ENCODE data around the gene TAF13.

- TF ChIP-seq EGR1 (IDR thresholded peaks at IDR 0.05) = no peak
- no peak for TF ChIP-seq EP300 (IDR thresholded peaks at IDR 0.05; ENCODE audit: borderline replicate concordance)
- no peak for TF ChIP-seq TAF1 (IDR thresholded peaks at IDR 0.05; ENCODE audit: low read depth)
- no peak for TF ChIP-seq YY1 (IDR thresholded peaks at IDR 0.05; ENCODE audit: low read depth)
- TF ChIP-seq MAX (IDR thresholded peaks at IDR 0.05) = no peak
- TF ChIP-seq REST (IDR thresholded peaks at IDR 0.05; ENCODE audit: low read depth) = no peak
- no peak for TF ChIP-seq CEBPB (IDR thresholded peaks at IDR 0.05)
- no peak for TF ChIP-seq FOXM1 (IDR thresholded peaks at IDR 0.05; ENCODE audit: borderline replicate concordance, low read depth)
- TF ChIP-seq RAD21 (IDR thresholded peaks at IDR 0.05; ENCODE audit: low read depth) = no peak
- TF ChIP-seq CREB1 (IDR thresholded peaks at IDR 0.05; ENCODE audit: low read depth) = no peak
- TF ChIP-seq TCF12 (IDR thresholded peaks at IDR 0.05; ENCODE audit: low read depth) = no peak
- TF ChIP-seq, protein P1, sequence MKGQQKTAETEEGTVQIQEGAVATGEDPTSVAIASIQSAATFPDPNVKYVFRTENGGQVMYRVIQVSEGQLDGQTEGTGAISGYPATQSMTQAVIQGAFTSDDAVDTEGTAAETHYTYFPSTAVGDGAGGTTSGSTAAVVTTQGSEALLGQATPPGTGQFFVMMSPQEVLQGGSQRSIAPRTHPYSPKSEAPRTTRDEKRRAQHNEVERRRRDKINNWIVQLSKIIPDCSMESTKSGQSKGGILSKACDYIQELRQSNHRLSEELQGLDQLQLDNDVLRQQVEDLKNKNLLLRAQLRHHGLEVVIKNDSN (IDR thresholded peaks at IDR 0.05) = no peak
Observed at GRCh38 chr1:109046671-109047070, 29.1 kb downstream of the TAF13 start.
